ENCODE data around the gene TPSB2.

TPSB2 gene

GRCh38 chr16:1198194-1198593, 31.8 kb downstream of the TPSB2 start:
- no peak overlapping the region for H3K4me3 ChIP-seq (ENCODE audit: low read length)
- no peak for TF ChIP-seq CTCF (conservative IDR thresholded peaks at IDR 0.05; ENCODE audit: low read depth, low read length)
- no peak for DNase-seq (ENCODE audit: low read depth)

- TF ChIP-seq CTCF (conservative IDR thresholded peaks at IDR 0.05; ENCODE audit: low read depth, low read length) = no peak
- no peak overlapping the region for H3K4me3 ChIP-seq (ENCODE audit: low read length)
- DNase-seq (ENCODE audit: low read depth) = no peak
Observed at GRCh38 chr16:1197237-1197866, 32.6 kb downstream of the TPSB2 start.

GRCh38 chr16:1196494-1196893, 33.5 kb downstream of the TPSB2 start:
- no peak for DNase-seq (ENCODE audit: low read depth)
- no peak overlapping the region for H3K4me3 ChIP-seq (ENCODE audit: low read length)
- TF ChIP-seq CTCF (conservative IDR thresholded peaks at IDR 0.05; ENCODE audit: low read depth, low read length) = no peak

GRCh38 chr16:1195393-1195666, 34.7 kb downstream of the TPSB2 start:
- no peak for TF ChIP-seq CTCF (conservative IDR thresholded peaks at IDR 0.05; ENCODE audit: low read depth, low read length)
- no peak overlapping the region for H3K4me3 ChIP-seq (ENCODE audit: low read length)
- DNase-seq (ENCODE audit: low read depth) = no peak

- no peak for DNase-seq (ENCODE audit: low read depth)
- H3K4me3 ChIP-seq (ENCODE audit: low read length) = no peak overlapping the region
- TF ChIP-seq CTCF (conservative IDR thresholded peaks at IDR 0.05; ENCODE audit: low read depth, low read length) = peak; percentile 74
Observed at GRCh38 chr16:1194665-1195392, 35.2 kb downstream of the TPSB2 start.

GRCh38 chr16:1193825-1194581, 36.0 kb downstream of the TPSB2 start:
- no peak for TF ChIP-seq CTCF (conservative IDR thresholded peaks at IDR 0.05; ENCODE audit: low read depth, low read length)
- H3K4me3 ChIP-seq (ENCODE audit: low read length) = no peak overlapping the region
- DNase-seq (ENCODE audit: low read depth) = no peak

All from retinal pigment epithelial cell (primary cell).